Liver (tissue), 3 donors: Measurements from ENCODE around the gene DOK6.

Experiments used
- CTCF ChIP-seq: fragments of 150-350 bp; IDR thresholded peaks from 2 replicates; pipeline ENCODE4 v1.5.1; 2017; ENCODE audit warnings: improper control_type of control experiment, low read depth, low read length; ENCODE audit not compliant: missing input control
- FOXA1 ChIP-seq: IDR thresholded peaks from 2 replicates; pipeline ENCODE4 v1.6.1; 2016; ENCODE audit warnings: antibody characterized with exemption
- GABPA ChIP-seq, 2 donors: IDR thresholded peaks in 1 of 2; conservative IDR thresholded peaks in 1 of 2; 2 replicates each; pipeline ENCODE4 v1.6.1; 2016; ENCODE audit warnings: antibody characterized with exemption in 2 of 2, mild to moderate bottlenecking in 1 of 2, moderate library complexity in 1 of 2
- MAX ChIP-seq: IDR thresholded peaks from 2 replicates; pipeline ENCODE4 v1.6.1; 2016; ENCODE audit warnings: antibody characterized with exemption
- YY1 ChIP-seq: IDR thresholded peaks from 2 replicates; pipeline ENCODE4 v1.6.1; 2016; ENCODE audit warnings: antibody characterized with exemption, mild to moderate bottlenecking
- ZBTB33 ChIP-seq: IDR thresholded peaks from 2 replicates; pipeline ENCODE4 v1.6.1; 2016; ENCODE audit warnings: antibody characterized with exemption
- TF ChIP-seq, protein P1 (sequence below): IDR thresholded peaks from 2 replicates; pipeline ENCODE4 v1.6.1; 2016; ENCODE audit warnings: antibody characterized with exemption, mild to moderate bottlenecking
- TF ChIP-seq, protein P2 (sequence below): IDR thresholded peaks from 2 replicates; pipeline ENCODE4 v1.6.1; 2016; ENCODE audit warnings: antibody characterized with exemption
- donor health status: healthy.
- donor health status: healthy.

DNA sequence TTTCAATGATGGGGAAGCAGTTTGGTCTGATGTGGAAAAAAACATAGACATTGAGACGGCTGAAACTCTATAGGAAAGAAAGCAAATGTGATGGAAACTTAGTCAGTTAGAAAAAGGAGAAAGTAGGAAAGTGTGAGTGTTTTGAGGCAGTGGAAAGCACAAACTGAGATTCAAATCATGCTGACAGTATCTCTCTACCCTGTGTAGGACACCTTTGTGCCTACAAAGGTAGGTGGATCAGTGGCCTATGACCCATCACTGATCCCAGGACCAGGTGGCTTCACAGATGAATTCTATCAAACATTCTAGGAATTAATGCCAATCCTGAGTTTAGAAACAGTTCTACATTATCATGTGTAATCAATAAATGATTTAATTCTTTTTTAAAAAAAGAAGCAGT, 489.9 kb downstream of the DOK6 start:
- no peak for TF ChIP-seq YY1
- TF ChIP-seq CTCF, result no peak
- TF ChIP-seq, protein P1, sequence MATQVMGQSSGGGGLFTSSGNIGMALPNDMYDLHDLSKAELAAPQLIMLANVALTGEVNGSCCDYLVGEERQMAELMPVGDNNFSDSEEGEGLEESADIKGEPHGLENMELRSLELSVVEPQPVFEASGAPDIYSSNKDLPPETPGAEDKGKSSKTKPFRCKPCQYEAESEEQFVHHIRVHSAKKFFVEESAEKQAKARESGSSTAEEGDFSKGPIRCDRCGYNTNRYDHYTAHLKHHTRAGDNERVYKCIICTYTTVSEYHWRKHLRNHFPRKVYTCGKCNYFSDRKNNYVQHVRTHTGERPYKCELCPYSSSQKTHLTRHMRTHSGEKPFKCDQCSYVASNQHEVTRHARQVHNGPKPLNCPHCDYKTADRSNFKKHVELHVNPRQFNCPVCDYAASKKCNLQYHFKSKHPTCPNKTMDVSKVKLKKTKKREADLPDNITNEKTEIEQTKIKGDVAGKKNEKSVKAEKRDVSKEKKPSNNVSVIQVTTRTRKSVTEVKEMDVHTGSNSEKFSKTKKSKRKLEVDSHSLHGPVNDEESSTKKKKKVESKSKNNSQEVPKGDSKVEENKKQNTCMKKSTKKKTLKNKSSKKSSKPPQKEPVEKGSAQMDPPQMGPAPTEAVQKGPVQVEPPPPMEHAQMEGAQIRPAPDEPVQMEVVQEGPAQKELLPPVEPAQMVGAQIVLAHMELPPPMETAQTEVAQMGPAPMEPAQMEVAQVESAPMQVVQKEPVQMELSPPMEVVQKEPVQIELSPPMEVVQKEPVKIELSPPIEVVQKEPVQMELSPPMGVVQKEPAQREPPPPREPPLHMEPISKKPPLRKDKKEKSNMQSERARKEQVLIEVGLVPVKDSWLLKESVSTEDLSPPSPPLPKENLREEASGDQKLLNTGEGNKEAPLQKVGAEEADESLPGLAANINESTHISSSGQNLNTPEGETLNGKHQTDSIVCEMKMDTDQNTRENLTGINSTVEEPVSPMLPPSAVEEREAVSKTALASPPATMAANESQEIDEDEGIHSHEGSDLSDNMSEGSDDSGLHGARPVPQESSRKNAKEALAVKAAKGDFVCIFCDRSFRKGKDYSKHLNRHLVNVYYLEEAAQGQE, result no peak
- no peak for TF ChIP-seq MAX
- TF ChIP-seq, protein P2, sequence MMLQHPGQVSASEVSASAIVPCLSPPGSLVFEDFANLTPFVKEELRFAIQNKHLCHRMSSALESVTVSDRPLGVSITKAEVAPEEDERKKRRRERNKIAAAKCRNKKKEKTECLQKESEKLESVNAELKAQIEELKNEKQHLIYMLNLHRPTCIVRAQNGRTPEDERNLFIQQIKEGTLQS, result no peak
- no peak for TF ChIP-seq ZBTB33
- TF ChIP-seq FOXA1, result no peak
- TF ChIP-seq GABPA (IDR thresholded peaks at IDR 0.05 in 1 of 2, conservative IDR thresholded peaks at IDR 0.05 in 1 of 2), result no peak
